ENCODE measurements around the gene TP53I11.

Gene TP53I11

DNA sequence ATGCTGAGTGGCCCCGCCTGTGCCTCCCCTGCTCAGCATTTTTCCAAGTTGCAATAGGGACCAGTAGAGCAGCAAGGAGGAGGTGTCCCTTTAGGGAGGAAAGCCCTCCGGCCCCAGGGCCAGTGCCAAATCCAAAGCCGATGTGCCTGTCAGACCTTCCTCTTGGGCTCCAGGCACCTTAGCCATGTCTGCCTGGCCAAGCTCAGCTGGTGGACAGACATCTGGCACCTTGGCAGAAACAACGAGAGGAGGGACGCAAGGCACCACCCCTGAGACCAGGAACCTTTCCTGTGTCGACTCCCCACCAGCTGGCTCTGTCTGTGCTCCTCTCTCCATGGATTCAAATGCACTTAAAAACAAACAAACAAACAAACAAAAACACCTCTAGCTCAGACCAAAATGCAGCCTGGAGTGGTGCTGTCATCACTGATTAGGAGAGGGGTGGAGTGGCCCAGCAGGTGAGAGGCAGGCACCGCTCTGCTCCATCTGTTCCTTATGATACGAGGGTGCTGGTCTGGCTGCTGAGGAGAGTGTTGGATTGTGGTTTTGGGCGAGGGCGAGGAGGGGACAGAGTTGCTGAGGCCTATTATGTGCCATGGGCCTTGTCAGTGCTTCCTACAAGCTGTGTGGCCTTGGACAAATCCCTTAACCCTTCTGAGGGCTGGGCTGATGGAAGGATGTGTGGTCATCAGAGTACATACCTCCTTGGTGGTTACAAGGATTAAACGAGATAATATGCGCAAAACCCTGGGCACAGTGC, 46.2 kb downstream of the TP53I11 start:
- no peak overlapping the region for H3K4me3 ChIP-seq (replicated peaks; ENCODE audit: low read depth, low read length)
- TF ChIP-seq, protein P1, sequence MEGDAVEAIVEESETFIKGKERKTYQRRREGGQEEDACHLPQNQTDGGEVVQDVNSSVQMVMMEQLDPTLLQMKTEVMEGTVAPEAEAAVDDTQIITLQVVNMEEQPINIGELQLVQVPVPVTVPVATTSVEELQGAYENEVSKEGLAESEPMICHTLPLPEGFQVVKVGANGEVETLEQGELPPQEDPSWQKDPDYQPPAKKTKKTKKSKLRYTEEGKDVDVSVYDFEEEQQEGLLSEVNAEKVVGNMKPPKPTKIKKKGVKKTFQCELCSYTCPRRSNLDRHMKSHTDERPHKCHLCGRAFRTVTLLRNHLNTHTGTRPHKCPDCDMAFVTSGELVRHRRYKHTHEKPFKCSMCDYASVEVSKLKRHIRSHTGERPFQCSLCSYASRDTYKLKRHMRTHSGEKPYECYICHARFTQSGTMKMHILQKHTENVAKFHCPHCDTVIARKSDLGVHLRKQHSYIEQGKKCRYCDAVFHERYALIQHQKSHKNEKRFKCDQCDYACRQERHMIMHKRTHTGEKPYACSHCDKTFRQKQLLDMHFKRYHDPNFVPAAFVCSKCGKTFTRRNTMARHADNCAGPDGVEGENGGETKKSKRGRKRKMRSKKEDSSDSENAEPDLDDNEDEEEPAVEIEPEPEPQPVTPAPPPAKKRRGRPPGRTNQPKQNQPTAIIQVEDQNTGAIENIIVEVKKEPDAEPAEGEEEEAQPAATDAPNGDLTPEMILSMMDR (IDR thresholded peaks at IDR 0.05; ENCODE audit: low read depth, low read length, missing control alignments): no peak
- DNase-seq (ENCODE audit: extremely low read depth, low read depth): no peak

DNA sequence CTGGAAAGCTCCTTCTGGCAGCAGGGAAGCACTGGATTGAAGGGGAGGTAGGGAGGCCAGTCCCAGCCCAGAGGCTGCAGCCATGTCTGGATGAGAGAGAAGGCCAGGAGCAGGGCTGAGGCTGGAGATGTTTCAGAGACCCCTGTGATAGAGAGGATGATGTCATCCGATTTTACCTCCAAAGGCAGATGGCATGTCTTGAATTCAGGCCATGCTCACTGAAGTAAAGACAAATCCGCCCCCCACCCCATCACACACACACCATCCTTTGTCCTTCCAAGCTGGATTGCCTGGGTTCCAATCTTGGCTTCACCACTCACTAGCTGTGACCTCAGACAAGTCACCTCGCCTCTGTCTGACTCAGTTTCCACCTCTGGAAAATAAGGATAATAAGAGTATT, 47.2 kb downstream of the TP53I11 start:
- DNase-seq (ENCODE audit: extremely low read depth, low read depth): no peak
- TF ChIP-seq, protein P1 (IDR thresholded peaks at IDR 0.05; ENCODE audit: low read depth, low read length, missing control alignments): no peak
- H3K4me3 ChIP-seq (replicated peaks; ENCODE audit: low read depth, low read length): no peak overlapping the region

DNA sequence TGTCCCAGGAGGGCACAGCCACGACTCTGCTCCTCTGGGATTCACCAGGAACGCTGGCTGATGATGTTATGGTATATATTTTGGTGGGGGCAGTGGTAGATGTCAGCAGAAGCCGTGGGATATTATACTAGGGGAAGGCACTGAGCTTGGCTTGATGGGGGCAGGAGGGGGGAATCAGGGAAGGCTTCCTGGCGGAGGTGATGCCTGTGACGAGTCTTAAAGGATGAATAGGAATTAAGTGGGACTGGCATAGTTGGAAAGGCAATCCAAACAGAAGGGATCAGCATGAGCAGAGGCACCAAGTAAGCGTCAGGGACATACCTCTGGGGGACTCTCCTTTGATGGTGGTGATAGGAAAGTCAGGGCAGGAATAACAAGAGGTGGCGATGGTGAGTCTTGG, 47.6 kb downstream of the TP53I11 start:
- no peak for DNase-seq (ENCODE audit: extremely low read depth, low read depth)
- H3K4me3 ChIP-seq (replicated peaks; ENCODE audit: low read depth, low read length): no peak overlapping the region
- TF ChIP-seq, protein P1 (IDR thresholded peaks at IDR 0.05; ENCODE audit: low read depth, low read length, missing control alignments): no peak

DNA sequence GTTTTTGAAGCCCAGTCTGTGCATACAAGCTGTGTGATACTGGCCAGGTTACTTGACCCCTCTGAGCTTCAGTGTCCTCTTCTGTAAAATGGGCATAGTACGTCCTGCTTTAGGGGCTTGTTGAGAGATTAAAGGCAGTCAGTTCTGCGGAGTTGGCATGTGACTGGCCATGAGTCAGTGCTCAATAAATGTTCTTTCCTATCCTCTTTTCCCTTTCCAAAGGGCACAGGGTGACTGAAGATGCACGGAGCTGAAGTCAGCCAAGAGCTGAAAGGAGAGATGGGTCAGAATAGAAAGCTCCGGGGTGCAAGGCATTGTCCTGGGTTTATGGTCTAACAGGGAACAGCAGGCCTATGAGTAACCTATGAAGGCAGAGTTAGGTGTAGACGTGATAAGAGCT, 48.9 kb downstream of the TP53I11 start:
- no peak overlapping the region for H3K4me3 ChIP-seq (replicated peaks; ENCODE audit: low read depth, low read length)
- TF ChIP-seq, protein P1 (IDR thresholded peaks at IDR 0.05; ENCODE audit: low read depth, low read length, missing control alignments): no peak
- no peak for DNase-seq (ENCODE audit: extremely low read depth, low read depth)

DNA sequence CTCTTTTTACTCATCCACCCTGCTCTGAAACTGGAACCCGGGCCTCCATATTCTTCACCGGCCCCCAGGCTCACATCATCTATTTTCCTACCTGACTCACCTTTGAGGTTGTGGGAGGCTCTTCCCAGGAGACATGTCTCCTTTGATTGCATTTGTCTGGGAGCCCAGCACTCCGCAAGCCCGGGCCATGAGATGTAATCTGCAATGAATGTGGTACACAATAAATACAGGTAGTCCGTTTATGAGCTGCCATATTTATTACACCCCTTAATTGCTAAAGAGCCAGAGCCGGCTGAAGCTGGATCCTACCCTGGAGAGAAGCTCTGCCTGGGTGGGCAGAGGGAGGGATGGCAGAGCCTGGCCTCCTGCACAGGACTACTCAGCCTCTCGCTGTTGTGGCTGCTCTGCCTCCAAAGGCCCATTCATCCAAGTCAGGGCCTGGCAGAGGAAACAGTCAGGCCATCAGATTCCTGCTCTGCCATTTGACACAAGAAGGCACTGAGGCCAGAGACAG, 49.5 kb downstream of the TP53I11 start:
- TF ChIP-seq, protein P1 (IDR thresholded peaks at IDR 0.05; ENCODE audit: low read depth, low read length, missing control alignments): no peak
- DNase-seq (ENCODE audit: extremely low read depth, low read depth): no peak
- H3K4me3 ChIP-seq (replicated peaks; ENCODE audit: low read depth, low read length): no peak overlapping the region

DNA sequence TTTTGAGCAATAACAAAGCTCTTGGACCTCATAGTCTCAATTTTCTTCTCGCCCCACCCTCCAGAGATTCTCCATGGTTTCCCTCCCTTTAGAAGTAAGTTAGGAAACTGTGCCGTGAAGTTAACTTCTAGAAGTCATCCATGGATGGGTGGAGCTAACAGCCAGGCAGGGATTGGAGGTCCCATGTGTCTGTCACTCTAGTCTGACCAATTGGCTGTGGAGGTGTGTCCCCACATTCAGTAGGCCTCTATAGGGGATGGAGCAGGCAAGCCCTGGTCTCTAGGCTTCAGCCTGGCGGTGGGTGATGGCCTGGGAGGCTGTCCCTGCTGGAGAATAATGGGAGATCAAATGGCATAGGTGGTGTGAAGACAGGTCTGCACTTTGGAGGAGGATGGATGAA, 50.7 kb downstream of the TP53I11 start:
- DNase-seq (ENCODE audit: extremely low read depth, low read depth): peak; percentile 33
- H3K4me3 ChIP-seq (replicated peaks; ENCODE audit: low read depth, low read length): no peak overlapping the region
- TF ChIP-seq, protein P1 (IDR thresholded peaks at IDR 0.05; ENCODE audit: low read depth, low read length, missing control alignments): no peak
